GM21423 (cell line): ENCODE results near the gene SCML1.
"Not testable (repeated sequence)": the region's sequence is repeated elsewhere in the genome, so short reads cannot be mapped to it uniquely, and the experiment has no call there.

Experiments
- ATAC-seq: cut with Tn5 transposase; IDR thresholded peaks from one replicate; pipeline ENCODE4 v1.9.1; 2021; ENCODE audit warnings: mild to moderate bottlenecking, moderate library complexity; ENCODE audit not compliant: unreplicated experiment

Gene SCML1

DNA sequence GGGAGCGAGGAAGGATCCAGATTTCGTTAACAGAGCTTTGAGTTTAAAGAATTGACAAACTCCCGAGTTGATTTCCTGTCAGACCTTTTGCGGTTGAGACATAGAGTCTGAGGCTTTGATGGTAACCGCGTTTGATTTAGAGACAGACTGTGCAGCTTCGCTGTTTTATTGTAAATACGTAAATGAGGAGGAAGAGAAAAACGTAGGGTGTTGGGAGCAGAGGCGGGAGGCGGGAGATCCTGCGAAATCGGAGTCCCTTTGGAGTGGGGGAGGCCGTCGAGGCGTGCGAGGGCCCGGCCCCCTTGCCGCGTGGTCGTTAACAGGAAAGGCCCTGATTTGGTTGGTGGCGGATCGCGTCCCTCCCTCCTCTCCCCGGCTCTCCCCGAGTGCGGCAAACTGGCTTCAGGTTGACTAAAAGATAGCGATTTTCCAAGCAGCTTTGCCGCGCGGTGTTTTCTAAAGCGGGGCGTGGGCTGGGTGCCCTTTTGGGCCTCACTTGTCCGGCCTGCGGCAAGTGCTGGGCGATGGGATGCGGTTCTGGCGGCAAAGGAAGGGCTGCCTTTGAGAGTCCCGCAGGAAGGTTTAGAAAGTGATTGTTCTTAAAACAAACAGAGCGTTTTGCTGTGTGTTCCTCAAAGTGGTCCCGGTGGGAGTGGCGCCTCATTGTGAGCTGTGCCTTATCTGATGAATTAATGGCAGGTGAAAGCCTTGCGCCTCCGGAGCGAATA is 857 bp downstream of the SCML1 start:
- no peak for ATAC-seq

DNA sequence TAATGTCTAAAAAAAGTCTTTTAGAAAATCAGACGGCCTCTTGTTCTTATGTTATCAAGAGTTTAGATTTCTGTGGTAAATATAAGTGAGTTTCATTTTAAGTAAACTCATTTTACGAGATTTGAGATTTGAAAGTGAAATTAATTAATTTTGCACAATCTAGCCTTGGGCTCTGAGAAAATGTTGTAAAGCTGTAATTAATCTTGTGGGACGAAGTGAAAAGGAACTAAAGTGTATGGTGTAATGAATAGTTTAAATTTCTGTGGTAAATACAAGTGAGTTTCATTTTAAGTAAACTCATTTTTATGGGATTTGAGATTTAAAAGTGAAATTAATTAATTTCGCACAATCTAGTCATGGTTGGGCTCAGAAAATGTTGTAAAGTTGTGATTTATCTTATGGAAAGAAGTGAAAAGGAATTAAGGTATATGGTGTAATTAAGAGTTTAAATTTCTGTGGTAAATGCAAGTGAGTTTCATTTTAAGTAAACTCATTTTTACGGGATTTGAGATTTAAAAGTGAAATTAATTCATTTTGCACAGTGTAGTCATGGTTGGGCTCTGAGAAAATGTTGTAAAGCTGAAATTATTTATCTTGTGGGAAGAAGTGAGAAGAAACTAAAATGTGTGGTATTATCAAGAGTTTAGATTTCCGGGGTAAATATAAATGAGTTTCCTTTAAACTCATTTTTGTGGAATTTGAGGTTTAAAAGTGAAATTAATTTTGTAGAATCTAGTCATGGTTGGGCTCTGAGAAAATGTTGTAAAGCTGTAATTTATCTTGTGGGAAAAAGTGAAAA is 1.6 kb downstream of the SCML1 start:
- ATAC-seq: no peak

DNA sequence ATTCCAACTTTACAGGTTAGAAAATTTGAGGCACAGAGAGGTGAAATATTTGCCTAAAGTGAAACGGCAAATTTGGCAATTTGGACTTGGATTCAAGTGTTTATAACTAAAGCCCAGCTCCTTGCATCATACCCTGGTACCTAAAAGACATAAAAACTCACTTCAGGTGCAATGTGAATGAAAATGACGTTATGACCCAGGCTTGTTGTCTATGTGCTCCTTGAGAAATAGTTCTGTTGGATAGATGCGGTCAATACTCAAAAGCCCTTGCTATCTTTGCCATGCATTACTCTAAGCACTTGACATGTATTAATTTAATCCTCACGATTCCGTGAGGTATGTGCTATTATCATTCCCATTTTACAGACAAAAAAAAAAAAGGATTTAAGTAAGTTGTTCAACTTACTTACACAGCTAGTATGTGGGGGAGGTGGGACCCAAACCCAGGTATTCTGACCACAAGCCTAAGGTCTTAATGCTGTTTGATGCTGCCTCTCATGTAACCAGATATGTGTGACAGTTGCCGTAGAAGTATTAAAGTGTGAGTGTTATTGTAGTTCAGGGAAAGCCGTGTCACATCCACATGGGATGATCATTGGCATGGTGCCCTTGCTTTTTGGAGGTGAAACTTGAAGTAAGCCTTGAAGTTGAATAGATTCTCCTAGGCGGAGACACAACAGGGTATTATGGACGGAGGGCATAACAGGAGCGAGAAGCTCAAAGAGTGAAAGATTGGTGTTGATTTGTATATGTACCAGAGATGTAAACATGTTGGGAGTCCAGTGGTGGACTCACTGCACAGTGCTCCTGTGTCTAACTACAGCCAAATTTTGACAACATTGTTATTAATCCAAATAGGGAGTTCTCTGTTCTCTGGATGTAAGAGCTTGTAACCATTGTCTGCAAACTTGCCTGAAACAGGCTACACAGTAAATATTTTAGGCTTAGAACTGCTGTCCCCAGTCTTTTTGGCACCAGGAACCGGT is 3.1 kb downstream of the SCML1 start:
- ATAC-seq: no peak

DNA sequence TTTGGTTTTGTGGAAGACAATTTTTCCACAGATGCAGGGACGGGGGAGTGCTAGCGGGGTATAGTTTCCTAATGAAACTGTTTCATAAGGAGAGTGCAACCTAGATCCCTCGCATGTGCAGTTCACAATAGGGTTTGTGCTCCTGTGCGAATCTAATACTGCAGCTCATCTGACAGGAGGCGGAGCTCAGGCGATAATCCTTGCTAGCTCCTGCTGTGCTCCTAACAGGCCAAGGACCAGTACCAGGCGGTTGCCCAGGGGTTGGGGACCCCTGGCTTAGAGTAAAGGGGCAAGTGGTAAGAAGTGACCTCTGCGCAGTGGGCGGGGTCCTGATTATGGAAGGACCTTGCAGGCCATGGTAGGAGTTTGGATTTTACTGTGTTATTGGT is 3.8 kb downstream of the SCML1 start:
- ATAC-seq: no peak

DNA sequence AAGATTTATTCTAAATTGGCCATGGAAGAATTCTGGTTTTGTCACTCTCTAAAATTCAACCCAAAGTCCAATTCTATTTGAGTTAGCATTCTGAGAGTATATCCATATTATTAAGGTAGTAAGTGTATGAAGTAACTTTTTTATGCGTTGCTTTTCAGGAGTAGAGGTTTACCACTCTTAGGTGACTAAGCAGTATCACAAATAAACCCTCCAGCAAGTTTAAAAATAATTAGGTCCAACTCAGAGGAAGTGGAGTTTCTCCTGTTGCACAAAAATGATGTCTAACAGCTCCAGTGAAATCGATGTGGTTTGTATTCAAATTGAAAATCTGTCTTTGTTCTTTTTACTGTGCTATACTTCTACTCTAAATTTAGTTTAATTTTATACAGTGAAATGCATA is 6.6 kb downstream of the SCML1 start:
- no peak for ATAC-seq

GRCh38 chrX:17744896-17745523 is 7.7 kb downstream of the SCML1 start:
- no peak for ATAC-seq

DNA sequence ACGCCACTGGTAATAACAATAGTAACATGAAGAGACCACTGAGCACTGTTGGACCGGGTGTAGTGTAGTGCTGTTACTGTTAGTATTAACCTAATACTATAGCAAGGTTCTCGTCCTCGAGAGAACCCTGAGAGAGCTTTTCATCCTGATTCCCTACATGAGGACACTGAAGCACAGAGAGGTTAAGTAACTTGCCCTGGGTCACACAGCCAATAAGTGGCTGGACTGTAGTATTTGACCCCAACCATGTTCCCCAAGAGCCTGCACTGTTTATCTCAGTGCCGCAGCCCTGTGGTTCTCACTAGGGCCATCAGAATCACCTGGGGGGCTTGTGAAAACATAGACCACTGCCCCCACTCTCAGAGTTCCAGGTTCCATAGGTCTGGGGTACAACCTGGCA is 10.4 kb downstream of the SCML1 start:
- ATAC-seq: no peak

GRCh38 chrX:17748684-17749083 is 11.4 kb downstream of the SCML1 start:
- no peak for ATAC-seq

- no peak for ATAC-seq
Measured at GRCh38 chrX:17750436-17750835, 13.1 kb downstream of the SCML1 start.

- peak; percentile 97 for ATAC-seq
Measured at GRCh38 chrX:17758382-17758781, 21.1 kb downstream of the SCML1 start.

- ATAC-seq: no peak
Measured at GRCh38 chrX:17759990-17760389, 22.7 kb downstream of the SCML1 start.

- ATAC-seq: no peak
Measured at GRCh38 chrX:17767734-17768133, 30.4 kb downstream of the SCML1 start.

GRCh38 chrX:17768997-17769396 is 31.7 kb downstream of the SCML1 start:
- ATAC-seq: no peak

GRCh38 chrX:17769701-17770269 is 32.5 kb downstream of the SCML1 start:
- ATAC-seq: no peak

DNA sequence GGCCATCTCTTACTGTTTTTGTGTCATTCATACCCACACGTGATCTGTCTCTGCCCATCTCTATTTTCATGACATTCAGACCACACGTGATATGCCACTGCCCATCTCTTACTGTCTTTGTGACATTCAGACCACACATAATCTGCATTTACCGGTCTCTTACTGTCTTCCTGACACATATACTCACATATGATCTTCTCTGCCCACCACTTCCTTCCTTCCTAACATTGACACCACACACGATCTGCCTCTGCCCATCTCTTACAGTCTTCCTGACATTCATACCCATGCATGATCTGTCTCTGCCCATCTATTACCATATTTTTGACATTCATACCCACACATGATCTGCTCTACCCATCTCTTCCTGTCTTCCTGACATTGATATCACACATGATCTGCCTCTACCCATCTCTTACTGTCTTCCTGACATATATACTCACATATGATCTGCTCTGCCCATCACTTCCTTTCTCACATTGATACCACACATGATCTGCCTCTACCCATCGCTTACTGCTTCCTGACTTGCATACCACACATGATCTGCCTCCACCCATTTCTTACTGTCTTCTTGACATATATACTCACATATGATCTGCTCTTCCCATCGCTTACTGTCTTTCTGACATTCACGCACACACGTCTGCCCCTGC is 36.1 kb downstream of the SCML1 start:
- no peak for ATAC-seq

GRCh38 chrX:17774053-17774452 is 36.8 kb downstream of the SCML1 start:
- ATAC-seq: no peak

- ATAC-seq: no peak
Measured at GRCh38 chrX:17778997-17779396, 41.7 kb downstream of the SCML1 start.

- ATAC-seq: no peak
Measured at GRCh38 chrX:17779434-17779833, 42.1 kb downstream of the SCML1 start.

DNA sequence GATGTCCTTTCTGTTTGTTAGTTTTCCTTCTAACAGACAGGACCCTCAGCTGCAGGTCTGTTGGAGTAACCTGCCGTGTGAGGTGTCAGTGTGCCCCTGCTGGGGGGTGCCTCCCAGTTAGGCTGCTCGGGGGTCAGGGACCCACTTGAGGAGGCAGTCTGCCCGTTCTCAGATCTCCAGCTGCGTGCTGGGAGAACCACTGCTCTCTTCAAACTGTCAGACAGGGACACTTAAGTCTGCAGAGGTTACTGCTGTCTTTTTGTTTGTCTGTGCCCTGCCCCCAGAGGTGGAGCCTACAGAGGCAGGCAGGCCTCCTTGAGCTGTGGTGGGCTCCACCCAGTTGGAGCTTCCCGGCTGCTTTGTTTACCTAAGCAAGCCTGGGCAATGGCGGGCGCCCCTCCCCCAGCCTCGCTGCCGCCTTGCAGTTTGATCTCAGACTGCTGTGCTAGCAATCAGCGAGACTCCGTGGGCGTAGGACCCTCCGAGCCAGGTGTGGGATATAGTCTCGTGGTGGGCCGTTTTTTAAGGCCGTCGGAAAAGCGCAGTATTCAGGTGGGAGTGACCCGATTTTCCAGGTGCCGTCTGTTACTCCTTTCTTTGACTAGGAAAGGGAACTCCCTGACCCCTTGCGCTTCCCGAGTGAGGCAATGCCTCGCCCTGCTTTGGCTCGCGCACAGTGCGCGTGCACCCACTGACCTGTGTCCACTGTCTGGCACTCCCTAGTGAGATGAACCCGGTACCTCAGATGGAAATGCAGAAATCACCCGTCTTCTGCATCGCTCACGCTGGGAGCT is 49.5 kb downstream of the SCML1 start:
- not testable (repeated sequence) for ATAC-seq
